H1 (cell line): ENCODE measurements around the gene MAJIN. TPM values are rescaled to one million over a fixed set of nuclear protein-coding genes. Genes with fewer than 3 reads are reported as not detected.

Experiments used
- CTCF ChIA-PET: fragments of 300-600 bp; sonication (Branson Sonifier 250); formaldehyde crosslinking; loops from one replicate; lab custom pipeline; 2021; ENCODE audit not compliant: partially characterized antibody; lab: Charles Lee
- POLR2A ChIA-PET: fragments of 300-600 bp; sonication (Branson Sonifier 250); formaldehyde crosslinking; loops from one replicate; lab custom pipeline; 2021; ENCODE audit warnings: inconsistent platforms; ENCODE audit not compliant: partially characterized antibody; lab: Charles Lee
- DNase-seq, 2 experiments: peaks; one replicate each; pipeline versions ENCODE4 v3.0.0 to v3.0.0-alpha.2; 2010 to 2022; ENCODE audit warnings: low spot score in 2 of 2, low read depth in 1 of 2, mixed read lengths in 1 of 2
- FAIRE-seq: peaks from 2 replicates; lab custom pipeline; 2011; peaks lifted over from hg19 to GRCh38; lab: Jason Lieb, UNC
- H2AFZ ChIP-seq: 2 replicates; pipeline ENCODE4 v1.8.1; 2012; ENCODE audit warnings: low read length, inconsistent platforms
- H2AK5ac ChIP-seq: 2 replicates; pipeline ENCODE4 v1.6.1; 2013; ENCODE audit warnings: low read depth, low read length
- H2BK120ac ChIP-seq: replicated peaks from 2 replicates; pipeline ENCODE3; 2013; ENCODE audit warnings: low read depth, low read length, inconsistent platforms
- H2BK12ac ChIP-seq: 2 replicates; pipeline ENCODE4 v1.6.1; 2013; ENCODE audit warnings: low read depth, low read length
- H2BK15ac ChIP-seq: 2 replicates; pipeline ENCODE4 v1.6.1; 2013; ENCODE audit warnings: low read length
- H2BK20ac ChIP-seq: 2 replicates; pipeline ENCODE4 v1.6.1; 2013; ENCODE audit warnings: low read length
- H2BK5ac ChIP-seq: 2 replicates; pipeline ENCODE4 v1.6.1; 2013; ENCODE audit warnings: low read depth, low read length
- H3K14ac ChIP-seq: 2 replicates; pipeline ENCODE4 v1.6.1; 2013; ENCODE audit warnings: inconsistent platforms; ENCODE audit not compliant: insufficient read length
- H3K18ac ChIP-seq: 2 replicates; pipeline ENCODE4 v1.6.1; 2013; ENCODE audit warnings: low read length; ENCODE audit errors: extremely low read depth
- H3K23ac ChIP-seq: 2 replicates; pipeline ENCODE4 v1.6.1; 2013; ENCODE audit warnings: inconsistent platforms; ENCODE audit not compliant: insufficient read length
- H3K23me2 ChIP-seq: 2 replicates; pipeline ENCODE4 v1.6.1; 2013; ENCODE audit warnings: low read depth, low read length
- H3K27ac ChIP-seq: 2 replicates; pipeline ENCODE4 v1.6.1; 2011; ENCODE audit warnings: low read depth, low read length, inconsistent platforms
- H3K27me3 ChIP-seq, 4 experiments: replicated peaks in 1 of 4; 1 replicate in 1 of 4; 2 replicates in 3 of 4; pipeline versions ENCODE4 v1.6.1 to v1.8.1; 2011 to 2013; ENCODE audit warnings: low read length in 3 of 4, mild to moderate bottlenecking in 3 of 4, inconsistent platforms in 2 of 4, mixed read lengths in 2 of 4, moderate library complexity in 1 of 4; ENCODE audit not compliant: control insufficient read depth in 3 of 4, insufficient read depth in 3 of 4; ENCODE audit errors: extremely low read depth in 1 of 4
- H3K36me3 ChIP-seq, 4 experiments: 2 replicates each; pipeline versions ENCODE4 v1.6.1 to v1.8.1; 2011 to 2013; ENCODE audit warnings: mild to moderate bottlenecking in 4 of 4, low read length in 3 of 4, moderate library complexity in 2 of 4, control low read depth in 1 of 4, inconsistent platforms in 1 of 4; ENCODE audit not compliant: insufficient read depth in 4 of 4, control insufficient read depth in 2 of 4
- H3K4ac ChIP-seq: replicated peaks from 2 replicates; pipeline ENCODE3; 2013; ENCODE audit warnings: low read length, low read depth, mixed read lengths, inconsistent platforms; ENCODE audit not compliant: insufficient read length
- H3K4me1 ChIP-seq, 4 experiments: replicated peaks in 1 of 4; 1 replicate in 1 of 4; 2 replicates in 3 of 4; pipeline versions ENCODE4 v1.6.1 to v1.8.1; 2011 to 2013; ENCODE audit warnings: low read length in 3 of 4, inconsistent platforms in 2 of 4, mixed read lengths in 1 of 4; ENCODE audit not compliant: insufficient read depth in 4 of 4, control insufficient read depth in 3 of 4
- H3K4me2 ChIP-seq, 2 experiments: 2 replicates each; pipeline versions ENCODE4 v1.6.1 to v1.8.1; 2011 to 2013; ENCODE audit warnings: low read depth in 2 of 2, low read length in 2 of 2, control low read depth in 1 of 2, inconsistent platforms in 1 of 2, mild to moderate bottlenecking in 1 of 2; ENCODE audit not compliant: insufficient read depth in 1 of 2
- H3K4me3 ChIP-seq, 4 experiments: fragments of 200-600, 300-600 bp in 1 of 4; sonication (generic), shearing (Covaris generic), sonication (Bioruptor Twin) in 1 of 4; 2 replicates each; pipeline versions ENCODE4 v1.5.1 to v1.8.1; 2011 to 2016; ENCODE audit warnings: low read length in 4 of 4, low read depth in 3 of 4, control low read depth in 2 of 4, inconsistent platforms in 2 of 4, mild to moderate bottlenecking in 2 of 4, mixed read lengths in 1 of 4, moderate library complexity in 1 of 4; ENCODE audit not compliant: insufficient read depth in 2 of 4; ENCODE audit errors: extremely low read depth in 1 of 4
- H3K56ac ChIP-seq: replicated peaks from 2 replicates; pipeline ENCODE3; 2013; ENCODE audit warnings: low read depth, mild to moderate bottlenecking, mixed read lengths, low read length, inconsistent platforms; ENCODE audit not compliant: insufficient read length
- H3K79me1 ChIP-seq: 2 replicates; pipeline ENCODE4 v1.6.1; 2013; ENCODE audit warnings: low read depth, low read length, control low read depth
- H3K79me2 ChIP-seq, 2 experiments: 2 replicates each; pipeline versions ENCODE4 v1.6.1 to v1.8.1; 2012 to 2013; ENCODE audit warnings: low read length in 2 of 2, mild to moderate bottlenecking in 2 of 2, inconsistent platforms in 1 of 2; ENCODE audit not compliant: insufficient read depth in 2 of 2, control insufficient read depth in 1 of 2
- H3K9ac ChIP-seq, 4 experiments: replicated peaks in 1 of 4; 1 replicate in 1 of 4; 2 replicates in 3 of 4; pipeline versions ENCODE4 v1.6.1 to v1.8.1; 2011 to 2013; ENCODE audit warnings: low read depth in 3 of 4, low read length in 3 of 4, control low read depth in 2 of 4, mild to moderate bottlenecking in 2 of 4, moderate library complexity in 2 of 4, inconsistent platforms in 1 of 4; ENCODE audit errors: extremely low read depth in 1 of 4
- H3K9me3 ChIP-seq, 2 experiments: 2 replicates each; pipeline versions ENCODE4 v1.6.1 to v1.8.1; 2012 to 2013; ENCODE audit warnings: mild to moderate bottlenecking in 2 of 2, moderate library complexity in 2 of 2, control low read depth in 1 of 2, inconsistent platforms in 1 of 2, low read depth in 1 of 2, low read length in 1 of 2, mixed read lengths in 1 of 2; ENCODE audit not compliant: insufficient read depth in 2 of 2
- H4K20me1 ChIP-seq, 2 experiments: replicated peaks in 1 of 2; 2 replicates each; pipeline versions ENCODE3 to v1.8.1; 2011 to 2013; ENCODE audit warnings: inconsistent platforms in 2 of 2, low read length in 2 of 2, mild to moderate bottlenecking in 1 of 2; ENCODE audit not compliant: insufficient read depth in 2 of 2, control insufficient read depth in 1 of 2
- H4K5ac ChIP-seq: 2 replicates; pipeline ENCODE4 v1.6.1; 2013; ENCODE audit warnings: low read length, low read depth, mixed read lengths, inconsistent platforms; ENCODE audit not compliant: insufficient read length
- H4K8ac ChIP-seq: 2 replicates; pipeline ENCODE4 v1.8.0; 2013; ENCODE audit warnings: mild to moderate bottlenecking, moderate library complexity, low read length, inconsistent platforms; ENCODE audit not compliant: insufficient read depth; ENCODE audit errors: extremely low read depth
- H4K91ac ChIP-seq: replicated peaks from 2 replicates; pipeline ENCODE3; 2013; ENCODE audit warnings: low read length, mixed read lengths, inconsistent platforms; ENCODE audit not compliant: insufficient read length
- ASH2L ChIP-seq: fragments of 200-600, 300-600 bp; sonication (generic); IDR thresholded peaks from one replicate; pipeline ENCODE4 v1.7.1; 2017; ENCODE audit warnings: low read length
- BACH1 ChIP-seq: IDR thresholded peaks from 2 replicates; pipeline ENCODE4 v1.6.1; 2012; ENCODE audit warnings: low read length, improper control_type of control experiment
- BRCA1 ChIP-seq: IDR thresholded peaks from 2 replicates; pipeline ENCODE4 v1.6.1; 2012; ENCODE audit warnings: low read depth, low read length, improper control_type of control experiment
- CREB1 ChIP-seq: IDR thresholded peaks from 2 replicates; pipeline ENCODE4 v1.6.1; 2012; ENCODE audit warnings: inconsistent platforms
- E2F6 ChIP-seq: IDR thresholded peaks from 2 replicates; pipeline ENCODE4 v1.6.1; 2012; ENCODE audit warnings: inconsistent platforms
- POLR2A ChIP-seq, 2 experiments: IDR thresholded peaks; 1 replicate in 1 of 2; 2 replicates in 1 of 2; pipeline ENCODE4 v1.6.1; 2011; ENCODE audit warnings: low read depth in 2 of 2, low read length in 2 of 2, mild to moderate bottlenecking in 2 of 2; ENCODE audit errors: control extremely low read depth in 1 of 2
- RAD21 ChIP-seq, 2 experiments: IDR thresholded peaks in 1 of 2; conservative IDR thresholded peaks in 1 of 2; 2 replicates each; pipeline ENCODE4 v1.6.1; 2011; ENCODE audit warnings: low read depth in 2 of 2, low read length in 2 of 2, improper control_type of control experiment in 1 of 2, inconsistent platforms in 1 of 2, mild to moderate bottlenecking in 1 of 2, moderate library complexity in 1 of 2
- RXRA ChIP-seq: IDR thresholded peaks from 2 replicates; pipeline ENCODE4 v1.6.1; 2011; ENCODE audit warnings: low read depth, mild to moderate bottlenecking, low read length, moderate library complexity; ENCODE audit not compliant: insufficient read depth
- SIN3A ChIP-seq, 2 experiments: IDR thresholded peaks in 1 of 2; conservative IDR thresholded peaks in 1 of 2; 2 replicates each; pipeline ENCODE4 v1.6.1; 2011 to 2012; ENCODE audit warnings: low read length in 2 of 2, improper control_type of control experiment in 1 of 2, low read depth in 1 of 2, mild to moderate bottlenecking in 1 of 2
- WGBS, 2 experiments: shearing (Covaris generic) in 1 of 2; methylation state at CpG; one replicate each; pipeline versions ENCODE4 v1.1.6 to v1.1.7; 2013 to 2015; ENCODE audit warnings: low lambda C conversion rate in 2 of 2, mixed read lengths in 2 of 2, inconsistent platforms in 1 of 2, low coverage in 1 of 2, missing lambda C conversion rate in 1 of 2; ENCODE audit not compliant: insufficient replicate concordance in 2 of 2, insufficient coverage in 1 of 2, insufficient read length in 1 of 2; ENCODE audit errors: extremely low coverage in 1 of 2, missing lambda C conversion rate in 1 of 2; 5-methylcytosine and 5-hydroxymethylcytosine counted together
- polyA plus RNA-seq, 7 experiments: library from polyadenylated mRNA; depleted of rRNA in 3 of 7; stranded (reverse) in 5 of 7; unstranded in 2 of 7; fragments of >200 nt in 5 of 7; fragments of 200-250 nt in 2 of 7; gene quantifications; 1 replicate in 5 of 7; 2 replicates in 1 of 7; 4 replicates in 1 of 7; pipeline versions ENCODE4 v1.2.1 to v1.2.3, GENCODE V29; 2011 to 2013; ENCODE audit warnings: missing spikeins in 2 of 7, mixed read lengths in 2 of 7
- total RNA-seq: library from RNA; stranded (reverse); fragmentation: NEBNext Ultra II Directional; extraction: Animal tissue kit (Norgen Biotek cat#: 25700); gene quantifications from 2 replicates; pipeline ENCODE4 v1.2.1, GENCODE V29; 2021

The MAJIN gene
- total and polyA plus RNA-seq, 2 of the 8 experiments (the other 6 are each of a cell fraction or from before 2014, with no cell fraction given), result not detected

DNA sequence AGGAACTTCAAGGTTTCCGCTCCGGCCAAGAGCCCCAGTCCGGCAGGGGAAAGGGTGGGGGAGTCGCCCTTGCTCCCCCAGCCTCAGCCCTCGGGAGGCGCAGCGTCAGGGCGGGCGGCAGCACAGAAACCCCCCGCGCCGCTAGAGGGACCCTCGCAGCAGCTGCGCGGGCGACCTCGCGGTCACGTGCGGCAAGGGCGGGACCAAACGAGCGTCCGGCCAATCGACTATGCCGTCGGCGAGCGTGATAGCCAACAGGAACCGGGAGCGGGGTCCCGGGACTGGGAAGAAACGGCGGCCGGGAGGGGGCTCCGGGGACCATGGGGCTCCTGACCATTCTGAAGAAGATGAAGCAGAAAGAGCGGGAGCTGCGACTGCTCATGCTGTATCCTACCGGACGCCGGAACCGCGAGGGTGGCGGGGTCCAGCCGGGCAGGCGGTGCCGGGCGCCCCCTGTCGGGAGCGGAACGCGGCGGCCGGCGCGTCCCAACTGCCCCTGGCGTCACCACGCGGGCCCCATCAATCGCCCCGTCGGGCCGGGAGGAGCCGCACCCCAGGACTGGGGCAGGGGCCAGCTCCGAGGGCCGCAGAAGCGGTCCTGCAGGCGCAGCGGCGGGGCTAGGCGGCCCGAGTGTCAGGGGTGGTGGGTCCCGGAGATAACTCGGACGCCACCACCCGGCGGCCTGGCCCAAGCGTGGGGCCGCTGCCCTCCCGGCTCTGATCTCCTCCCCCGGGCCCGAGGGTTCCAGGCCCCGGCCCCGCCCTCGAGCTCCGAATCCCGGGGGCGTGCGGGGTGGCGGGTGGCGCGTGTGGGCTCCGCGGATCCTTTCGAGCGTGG, 42.2 kb upstream of the MAJIN start, which contains the start of gene ARL2:
Gene ARL2 (plus strand): TSS at position 273 of the 838 bp plus-strand sequence. CDS start 48 bp downstream, at position 321.
- Histone ChIP-seq H3K27me3 (no peaks in the 10 kb centered on the region), H4K5ac (peak within 1 kb of the TSS; percentile 86), H3K4me2 (peak within 1 kb of the TSS; percentile 2 to 92), H2AFZ (peak within 1 kb of the TSS; percentile 1; the same call in 1 of the 2 replicates), H3K56ac (peak within 1 kb of the TSS; percentile 90), H3K4me3 (peak within 1 kb of the TSS; percentile 66 to 92 (median 86)), H2BK20ac (no peak within 1 kb of the TSS), H3K79me2 (peaks cover 0 to 10% of the 10 kb centered on the region in 2 experiments; a peak in 1 of 4 replicates), H3K4ac (peak within 1 kb of the TSS; percentile 65), H3K9me3 (no peaks in the 10 kb centered on the region), H3K23ac (no peak within 1 kb of the TSS), H4K8ac (peak within 1 kb of the TSS; percentile 81), H4K20me1 (peaks cover 3 to 5% of the 10 kb centered on the region in 2 experiments), H2BK15ac (peak within 1 kb of the TSS; percentile 54; the same call in 1 of the 2 replicates), H3K27ac (peak within 1 kb of the TSS; percentile 88), H2BK120ac (no peak within 1 kb of the TSS), H3K23me2 (peaks cover 2% of the 10 kb centered on the region; the same call in 1 of the 2 replicates), H3K14ac (no peak within 1 kb of the TSS), H3K18ac (peak within 1 kb of the TSS; percentile 93), H3K79me1 (no peaks in the 10 kb centered on the region), H2AK5ac (no peak within 1 kb of the TSS), H3K4me1 (peaks cover 0 to 7% (median under 1%) of the 10 kb centered on the region in 4 experiments; a peak in 4 of 7 replicates), H4K91ac (peak within 1 kb of the TSS; percentile 52), H2BK12ac (0 out of 2 replicates have a peak within 1 kb of the TSS, but pooled peaks have one; percentile 71), H2BK5ac (0 out of 2 replicates have a peak within 1 kb of the TSS, but pooled peaks have one; percentile 30), H3K9ac (peak within 1 kb of the TSS in 3 of 4 experiments; percentile 65 to 79 (median 73); a peak in 6 of 7 replicates), H3K36me3 (peaks cover 0 to 9% (median 7%) of the 10 kb centered on the region in 4 experiments; a peak in 4 of 8 replicates)
- FAIRE-seq, result no peak
- peak; percentile 78 to 94 for DNase-seq
- WGBS, 2 experiments, result 1% methylated on average over 82 of the region's 96 CpGs; no CpG with 5 or more reads in 1 of the 2 experiments
- POLR2A ChIA-PET, result interaction anchor here (0.7 to 3.7 kb wide), 20 partner anchors 9 to 235 kb away, joined by 3 to 20 read pairs (median 4); partner anchors contain the start of genes BATF2, FAU, GPHA2 and MRPL49
- CTCF ChIA-PET, result interaction anchor here (0.6 to 6.5 kb wide), 44 partner anchors 8 to 232 kb away, joined by 3 to 48 read pairs (median 5); partner anchors contain the start of genes BATF2, EHD1, NAALADL1 and SAC3D1
- TF ChIP-seq ASH2L (peak; percentile 87), BACH1 (peak; percentile 36; the same call in 1 of the 2 replicates), POLR2A (IDR thresholded peaks at IDR 0.05; ENCODE audit: control extremely low read depth in 1 of 2, low read depth in 2 of 2, low read length in 2 of 2) (peak in 1 of 2 experiments; percentile 52; a peak in 2 of 3 replicates), BRCA1 (no peak), E2F6 (peak; percentile 96), RAD21 (IDR thresholded peaks at IDR 0.05 in 1 of 2, conservative IDR thresholded peaks at IDR 0.05 in 1 of 2; ENCODE audit: low read depth in 2 of 2, low read length in 2 of 2) (peak; percentile 6 to 42; a peak in 3 of 4 replicates), RXRA (no peak), CREB1 (peak; percentile 64), SIN3A (conservative IDR thresholded peaks at IDR 0.05 in 1 of 2, IDR thresholded peaks at IDR 0.05 in 1 of 2; ENCODE audit: low read depth in 1 of 2, low read length in 2 of 2) (peak in 1 of 2 experiments; percentile 36; a peak in 2 of 4 replicates)
